LHCN-M2 (cell line): ENCODE results near the gene TGM4. TPM values are rescaled to one million over a fixed set of nuclear protein-coding genes. Genes with fewer than 3 reads are reported as not detected.

Source experiments
- DNase-seq: peaks from one replicate; pipeline ENCODE4 v3.0.0-alpha.2; 2012; ENCODE audit warnings: low read depth
- total RNA-seq: library from RNA; depleted of rRNA; stranded (reverse); fragments of >200 nt; gene quantifications from 2 replicates; pipeline ENCODE4 v1.2.3, GENCODE V29; 2014; rRNA removed

The TGM4 gene
- total RNA-seq, 1 experiment from 2014 or later, result 0.06 TPM

- DNase-seq, result no peak
Observed at GRCh38 chr3:44954304-44954703, 79.9 kb downstream of the TGM4 start.

DNA sequence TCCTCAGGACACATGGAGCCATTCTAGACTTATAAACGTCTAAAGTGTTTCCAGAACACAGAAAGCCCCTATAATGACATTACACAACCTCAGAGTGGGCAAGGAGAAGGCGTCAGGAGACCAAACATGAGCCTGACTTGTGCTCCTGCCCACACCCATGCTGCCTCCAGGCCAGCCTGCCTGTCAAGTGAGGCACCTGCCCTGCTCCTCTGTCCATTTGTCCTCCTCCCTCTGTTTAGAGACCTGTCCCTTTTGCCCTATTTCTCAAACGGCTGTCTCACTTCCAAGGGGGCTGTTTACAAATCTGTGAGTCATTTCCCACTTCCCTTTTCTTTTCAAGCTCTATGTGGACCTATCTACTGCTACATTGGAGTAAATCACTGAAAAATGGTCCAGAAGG, 80.6 kb downstream of the TGM4 start:
- DNase-seq, result peak; percentile 66

DNA sequence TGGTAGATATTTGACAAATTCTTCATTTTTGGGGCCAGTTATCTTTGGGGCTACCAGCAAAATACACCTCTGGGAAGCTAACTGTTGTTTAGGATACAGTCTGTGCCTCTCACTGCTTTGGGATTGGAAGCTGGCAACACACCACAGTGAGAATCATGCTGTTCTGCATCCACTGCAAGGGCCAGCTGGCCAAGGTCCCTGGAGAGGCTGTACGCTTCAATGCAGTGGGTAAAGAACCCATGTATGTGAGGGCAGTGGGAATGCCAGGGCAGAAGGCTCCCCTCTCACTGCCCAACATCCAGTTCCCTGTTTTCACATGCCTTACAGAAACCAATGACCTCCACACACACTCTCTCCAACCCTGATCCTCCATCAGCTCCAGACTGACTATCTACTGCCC, 81.5 kb downstream of the TGM4 start:
- DNase-seq, result no peak

DNA sequence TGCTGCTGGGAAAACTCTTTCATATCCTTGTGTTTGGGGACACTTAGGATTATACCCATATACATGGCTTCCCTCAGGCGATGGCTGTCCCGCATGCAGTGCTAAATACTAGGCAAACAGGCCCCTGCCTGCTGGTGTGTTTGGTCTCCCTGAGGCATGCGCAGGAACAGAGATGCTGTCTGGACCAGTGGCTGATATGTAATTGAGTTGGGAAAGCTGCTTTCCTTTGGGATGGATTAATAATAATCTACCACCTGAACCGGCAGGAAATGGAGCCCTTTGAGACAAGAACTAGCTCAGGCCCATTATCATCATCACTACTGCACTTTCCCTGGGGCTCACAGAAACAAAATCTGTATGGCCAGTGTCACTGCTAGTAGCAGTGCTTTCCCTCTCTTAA, 83.6 kb downstream of the TGM4 start:
- no peak for DNase-seq

- no peak for DNase-seq
Observed at GRCh38 chr3:44958386-44958785, 84.0 kb downstream of the TGM4 start.

- DNase-seq, result peak; percentile 52
Observed at GRCh38 chr3:44960387-44961026, 86.1 kb downstream of the TGM4 start.

DNA sequence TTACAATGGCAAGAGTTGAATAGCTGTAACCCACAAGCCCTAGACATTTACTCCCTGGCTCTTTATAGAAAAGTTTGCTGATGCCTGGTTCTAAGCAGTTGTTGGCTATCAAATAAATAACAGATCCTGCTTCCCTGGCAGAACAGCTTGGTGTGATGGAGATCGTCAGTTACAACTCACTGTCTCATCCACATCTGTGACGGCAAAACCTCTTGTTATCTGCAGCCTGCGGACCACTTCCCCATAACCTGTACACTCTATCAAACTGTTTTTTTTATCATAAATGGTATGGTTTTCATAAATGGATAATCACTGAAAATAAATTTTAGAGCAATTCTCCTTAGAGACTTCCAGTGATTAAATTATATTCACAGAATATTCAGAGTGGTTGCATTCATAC, 87.5 kb downstream of the TGM4 start:
- no peak for DNase-seq

DNA sequence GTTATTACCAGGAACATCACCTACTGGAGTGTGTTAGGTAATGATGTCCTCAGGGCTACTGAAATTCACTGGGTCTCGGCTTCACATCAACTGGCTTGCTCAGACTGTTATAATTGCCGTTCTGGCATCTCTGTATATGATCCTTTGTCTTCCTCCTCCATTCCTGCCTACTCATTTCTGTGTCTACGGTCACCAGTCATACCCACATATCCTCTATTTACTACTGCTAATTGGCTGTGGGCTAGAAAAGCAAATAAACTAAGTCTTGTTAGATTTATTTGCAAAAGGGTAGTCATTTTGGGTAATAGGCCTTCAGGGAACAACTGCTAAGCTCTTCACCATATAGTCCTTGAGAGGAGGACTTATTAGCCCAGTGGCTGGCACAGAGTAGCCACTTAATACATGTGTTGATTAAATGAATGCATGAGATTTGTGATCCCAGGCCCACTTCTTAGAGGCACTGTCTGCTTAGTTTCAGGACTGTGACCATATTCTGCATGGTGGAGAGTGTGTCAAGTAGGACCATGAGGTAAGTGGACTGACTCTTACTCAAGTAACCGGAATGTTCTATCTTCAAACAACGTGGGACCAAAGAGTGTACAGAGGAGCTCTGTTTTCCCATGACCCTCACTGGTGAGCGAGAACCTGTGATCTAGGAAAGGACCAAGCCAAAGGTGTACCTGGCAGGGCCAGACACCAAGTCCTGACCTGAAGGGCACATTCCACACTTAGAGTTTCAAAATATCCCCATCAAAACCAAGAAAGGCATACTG, 88.4 kb downstream of the TGM4 start:
- no peak for DNase-seq

DNA sequence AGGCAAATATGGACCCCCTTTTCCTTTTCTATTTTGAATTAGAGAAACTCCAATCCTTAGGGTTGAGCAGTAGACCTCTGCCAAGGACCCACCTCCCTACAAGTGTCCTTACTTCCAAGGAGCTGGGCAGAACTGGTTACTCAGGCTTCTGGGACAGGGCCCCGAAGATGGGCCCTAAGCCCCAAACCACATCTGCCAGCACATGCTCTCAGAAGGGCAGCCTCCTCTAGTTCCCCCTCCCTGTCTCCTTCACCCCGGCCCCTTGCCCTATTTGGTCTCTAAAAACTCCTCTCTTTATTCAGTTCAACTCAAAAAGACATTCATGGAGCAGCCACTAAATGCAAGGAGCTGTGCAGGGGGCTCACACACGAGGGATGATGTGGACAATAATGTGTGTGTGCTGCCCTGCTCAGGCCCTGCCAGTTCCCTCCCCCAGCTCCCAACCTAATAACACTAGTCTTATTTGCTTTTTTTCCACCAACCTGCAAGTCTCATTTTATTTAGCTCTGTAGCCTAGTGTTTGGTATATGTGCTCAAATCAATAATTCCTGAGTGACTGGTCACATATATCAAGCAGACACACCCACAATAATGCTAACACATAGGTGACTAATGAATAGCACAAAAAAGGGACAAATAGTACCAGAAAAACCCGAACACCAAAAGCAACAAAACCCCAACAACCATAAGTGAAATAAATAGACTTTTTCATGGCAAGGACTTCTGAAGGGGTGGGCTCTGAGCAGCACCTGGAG, 89.3 kb downstream of the TGM4 start:
- no peak for DNase-seq

Other genes starting within 250 kb of the TGM4 start
- 15.6 and 19.6 TPM in 2 replicates for gene ZNF197, start 249.6 kb upstream of the TGM4 start, total RNA-seq
- 17.1 and 20.1 TPM in 2 replicates for gene ZNF35, start 225.9 kb upstream of the TGM4 start, total RNA-seq
- gene ZNF502, start 161.9 kb upstream of the TGM4 start, total RNA-seq, result 2.5 and 4.3 TPM in 2 replicates
- gene ZNF501, start 145.0 kb upstream of the TGM4 start, total RNA-seq, result 0.45 and 1.3 TPM in 2 replicates
- 28.5 and 30.1 TPM in 2 replicates for gene KIAA1143, start 113.0 kb upstream of the TGM4 start, total RNA-seq
- gene KIF15, start 112.8 kb upstream of the TGM4 start, total RNA-seq, result 21.5 and 25.9 TPM in 2 replicates
- gene TMEM42, start 12.7 kb upstream of the TGM4 start, total RNA-seq, result 21.6 and 22.3 TPM in 2 replicates
- 50.1 and 61.3 TPM in 2 replicates for gene ZDHHC3, start 101.6 kb downstream of the TGM4 start, total RNA-seq
- 53.7 and 58.7 TPM in 2 replicates for gene EXOSC7, start 101.6 kb downstream of the TGM4 start, total RNA-seq
- gene CLEC3B, start 151.7 kb downstream of the TGM4 start, total RNA-seq, result 0.38 and 0.40 TPM in 2 replicates